DND-41 (cell line): ENCODE results near the gene COG8.

Source experiments
- EZH2 ChIP-seq: IDR thresholded peaks from 3 replicates; pipeline ENCODE4 v1.6.1; 2012; ENCODE audit warnings: borderline replicate concordance, low read depth, mild to moderate bottlenecking, moderate library complexity, low read length, inconsistent platforms; ENCODE audit not compliant: severe bottlenecking
- TF ChIP-seq, protein P1 (sequence below): IDR thresholded peaks from 2 replicates; pipeline ENCODE4 v1.5.1; 2012; ENCODE audit warnings: borderline replicate concordance, low read length, moderate library complexity, mild to moderate bottlenecking; ENCODE audit not compliant: poor library complexity, severe bottlenecking; ENCODE audit errors: extremely low read depth

DNA sequence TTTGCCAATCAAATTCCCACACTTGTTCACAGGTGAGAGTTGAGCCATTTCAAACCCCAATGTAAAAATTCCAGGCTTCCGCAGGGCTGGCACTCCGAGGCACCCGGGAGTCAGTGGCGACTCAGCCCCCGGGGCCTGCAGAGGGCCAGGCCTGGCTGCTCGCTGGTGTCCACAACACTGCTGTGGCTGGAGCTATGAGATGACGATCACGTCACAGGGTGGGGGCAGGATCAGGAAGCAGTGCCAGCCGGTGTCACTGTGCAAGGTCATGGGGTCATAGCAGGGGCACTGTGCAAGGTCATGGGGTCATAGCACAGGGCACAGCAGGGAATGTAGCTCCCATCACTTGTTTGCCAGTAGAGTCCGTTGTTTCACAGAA lies 20.5 kb downstream of the COG8 start:
- TF ChIP-seq, protein P1, sequence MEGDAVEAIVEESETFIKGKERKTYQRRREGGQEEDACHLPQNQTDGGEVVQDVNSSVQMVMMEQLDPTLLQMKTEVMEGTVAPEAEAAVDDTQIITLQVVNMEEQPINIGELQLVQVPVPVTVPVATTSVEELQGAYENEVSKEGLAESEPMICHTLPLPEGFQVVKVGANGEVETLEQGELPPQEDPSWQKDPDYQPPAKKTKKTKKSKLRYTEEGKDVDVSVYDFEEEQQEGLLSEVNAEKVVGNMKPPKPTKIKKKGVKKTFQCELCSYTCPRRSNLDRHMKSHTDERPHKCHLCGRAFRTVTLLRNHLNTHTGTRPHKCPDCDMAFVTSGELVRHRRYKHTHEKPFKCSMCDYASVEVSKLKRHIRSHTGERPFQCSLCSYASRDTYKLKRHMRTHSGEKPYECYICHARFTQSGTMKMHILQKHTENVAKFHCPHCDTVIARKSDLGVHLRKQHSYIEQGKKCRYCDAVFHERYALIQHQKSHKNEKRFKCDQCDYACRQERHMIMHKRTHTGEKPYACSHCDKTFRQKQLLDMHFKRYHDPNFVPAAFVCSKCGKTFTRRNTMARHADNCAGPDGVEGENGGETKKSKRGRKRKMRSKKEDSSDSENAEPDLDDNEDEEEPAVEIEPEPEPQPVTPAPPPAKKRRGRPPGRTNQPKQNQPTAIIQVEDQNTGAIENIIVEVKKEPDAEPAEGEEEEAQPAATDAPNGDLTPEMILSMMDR, result no peak
- TF ChIP-seq EZH2, result no peak
